ENCODE data around the gene YIPF3.
"Not testable (repeated sequence)": the region's sequence is repeated elsewhere in the genome, so short reads cannot be mapped to it uniquely, and the experiment has no call there.

Gene YIPF3

DNA sequence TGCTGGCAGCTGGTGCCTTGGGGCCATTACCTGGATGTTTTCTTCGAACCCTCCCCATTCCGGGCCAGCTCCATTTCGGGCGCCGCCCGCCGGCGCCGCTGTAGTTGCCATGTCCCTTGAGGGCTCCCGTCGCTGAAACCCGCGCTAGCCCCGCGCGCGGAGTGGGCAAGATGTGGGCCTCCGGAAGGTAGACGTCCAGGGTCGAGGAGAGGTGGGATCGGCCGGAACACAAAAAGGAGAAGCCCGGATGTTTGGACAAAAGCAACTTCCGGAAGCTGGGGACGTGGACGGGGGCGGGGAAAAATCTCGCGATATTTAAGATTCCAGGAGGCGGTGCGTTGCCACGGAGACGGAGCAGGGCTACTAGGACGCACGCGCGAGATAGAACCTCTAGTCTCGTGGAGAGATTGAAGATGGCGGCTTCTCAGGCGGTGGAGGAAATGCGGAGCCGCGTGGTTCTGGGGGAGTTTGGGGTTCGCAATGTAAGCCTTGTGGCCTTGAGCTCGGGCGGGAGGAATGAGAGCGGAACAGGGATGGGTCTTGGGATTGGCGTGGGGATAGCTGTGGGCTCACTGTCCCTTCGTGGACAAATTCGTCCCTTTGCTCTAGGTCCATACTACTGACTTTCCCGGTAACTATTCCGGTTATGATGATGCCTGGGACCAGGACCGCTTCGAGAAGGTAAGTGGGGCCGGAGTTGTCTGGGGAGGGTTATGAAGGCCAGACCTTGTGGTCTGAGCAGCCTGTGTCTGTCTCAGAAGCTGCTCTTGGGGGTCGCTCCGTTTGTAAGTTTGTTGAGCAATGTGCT lies at the start of gene YIPF3, which contains the start of gene POLR1C:
TSS of gene YIPF3 (minus strand) at position 230 of the 808 bp plus-strand sequence. CDS start at position 111, 119 bp downstream.
TSS of gene POLR1C (plus strand) at position 393 of the 808 bp plus-strand sequence. CDS start at position 414, 21 bp downstream.
- DNase-seq (ENCODE audit: low read depth) = peak; percentile 94

DNA sequence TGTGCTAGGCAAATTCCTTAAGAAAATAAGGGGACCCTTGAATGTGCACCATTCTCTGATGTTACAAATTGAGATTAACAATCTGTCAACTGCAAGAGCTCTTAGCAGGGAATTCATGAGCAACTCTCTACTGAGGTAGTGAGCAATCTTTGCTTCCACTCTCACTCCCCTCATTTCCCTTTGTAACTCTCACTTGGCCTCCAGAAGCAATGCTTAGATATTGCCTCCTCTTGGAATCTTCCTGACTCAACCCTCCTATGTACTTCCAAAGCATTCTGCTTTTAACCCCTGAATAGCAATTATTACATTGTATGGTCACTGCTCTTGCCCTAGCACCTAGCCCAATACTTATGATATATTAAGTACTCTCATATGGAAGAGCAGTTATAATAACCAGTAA lies 42.6 kb upstream of the YIPF3 start:
- DNase-seq (ENCODE audit: low read depth) = no peak

DNA sequence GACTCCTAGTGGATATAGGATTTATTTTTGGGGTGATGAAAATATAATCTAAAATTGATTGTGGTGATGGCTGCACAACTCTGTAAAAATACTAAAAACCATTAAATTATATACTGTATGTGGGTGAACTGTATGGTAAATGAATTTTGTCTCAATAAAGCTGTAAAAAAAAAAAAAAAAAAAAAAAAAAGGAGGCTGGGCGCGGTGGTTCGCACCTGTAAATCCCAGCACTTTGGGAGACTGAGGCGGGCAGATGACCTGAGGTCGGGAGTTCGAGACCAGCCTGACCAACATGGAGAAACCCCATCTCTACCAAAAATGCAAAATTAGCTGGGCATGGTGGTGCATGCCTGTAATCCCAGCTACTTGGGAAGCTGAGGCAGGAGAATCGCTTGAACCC lies 40.9 kb upstream of the YIPF3 start:
- not testable (repeated sequence) for DNase-seq (ENCODE audit: low read depth)

DNA sequence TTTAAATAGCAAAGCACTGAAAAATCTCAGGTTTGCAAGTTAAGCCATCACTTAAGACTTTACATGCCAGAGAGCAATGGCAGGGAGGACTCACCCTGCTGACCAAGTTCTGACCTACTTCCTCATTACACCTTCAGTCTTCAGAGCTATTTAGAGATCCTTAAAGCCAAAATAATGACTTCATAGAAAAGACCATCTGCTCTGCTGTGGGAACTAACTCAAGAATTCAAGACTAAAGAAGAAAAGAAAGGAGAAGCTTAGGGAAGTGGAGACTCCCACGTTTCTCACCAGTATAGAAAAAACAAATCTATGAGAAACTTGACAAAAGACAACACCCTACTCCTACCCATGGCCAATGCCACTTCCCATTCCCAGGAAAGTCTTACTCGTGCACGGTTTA lies 30.5 kb upstream of the YIPF3 start:
- no peak for DNase-seq (ENCODE audit: low read depth)

DNA sequence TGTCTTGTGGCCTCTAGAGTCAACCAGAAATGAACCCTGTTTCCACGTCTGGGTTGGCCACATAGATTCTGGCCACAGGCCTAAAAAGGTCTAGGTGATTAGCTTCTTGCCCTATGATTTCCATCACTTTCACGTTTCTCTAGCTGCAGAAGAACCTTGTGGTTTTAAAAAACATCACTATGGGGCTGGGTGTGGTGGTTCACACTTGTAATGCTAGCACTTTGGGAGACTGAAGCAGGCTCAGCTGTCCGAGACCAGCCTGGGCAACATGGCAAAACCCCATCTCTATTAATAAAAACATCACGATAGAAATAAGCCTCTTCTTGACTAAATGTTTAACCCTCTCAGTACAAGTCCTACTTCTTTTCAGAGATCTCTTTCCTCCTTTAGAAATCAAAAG lies 27.7 kb upstream of the YIPF3 start:
- DNase-seq (ENCODE audit: low read depth) = no peak

DNA sequence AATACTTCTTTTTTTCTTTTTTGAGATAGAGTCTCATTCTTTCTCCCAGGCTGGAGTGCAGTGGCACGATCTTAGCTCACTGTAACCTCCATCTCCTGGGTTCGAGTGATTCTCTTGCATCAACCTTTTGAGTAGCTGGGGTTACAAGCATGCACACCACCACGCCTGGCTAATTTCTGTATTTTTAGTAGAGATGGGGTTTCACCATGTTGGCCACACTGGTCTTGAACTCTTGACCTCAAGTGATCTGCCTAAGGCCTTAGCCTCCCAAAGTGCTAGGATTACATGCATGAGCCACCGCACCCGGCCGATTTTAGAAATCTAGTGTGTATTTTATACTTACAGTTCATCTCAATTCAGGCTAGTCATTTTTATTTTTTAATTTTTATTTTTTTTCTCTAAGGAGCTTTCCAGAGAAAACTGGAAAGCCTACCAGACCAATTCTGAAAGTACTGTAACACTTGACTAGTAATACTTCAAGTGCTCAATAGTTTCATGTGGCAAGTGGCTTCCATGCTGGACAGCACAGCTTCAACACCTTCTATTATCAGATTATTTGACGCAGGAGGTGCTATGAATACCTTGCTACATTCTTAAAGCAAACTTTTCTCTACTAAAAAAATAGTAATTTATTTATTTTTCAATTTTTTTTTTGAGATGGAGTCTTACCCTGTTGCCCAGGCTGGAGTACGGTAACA lies 25.2 kb upstream of the YIPF3 start:
- DNase-seq (ENCODE audit: low read depth) = no peak

DNA sequence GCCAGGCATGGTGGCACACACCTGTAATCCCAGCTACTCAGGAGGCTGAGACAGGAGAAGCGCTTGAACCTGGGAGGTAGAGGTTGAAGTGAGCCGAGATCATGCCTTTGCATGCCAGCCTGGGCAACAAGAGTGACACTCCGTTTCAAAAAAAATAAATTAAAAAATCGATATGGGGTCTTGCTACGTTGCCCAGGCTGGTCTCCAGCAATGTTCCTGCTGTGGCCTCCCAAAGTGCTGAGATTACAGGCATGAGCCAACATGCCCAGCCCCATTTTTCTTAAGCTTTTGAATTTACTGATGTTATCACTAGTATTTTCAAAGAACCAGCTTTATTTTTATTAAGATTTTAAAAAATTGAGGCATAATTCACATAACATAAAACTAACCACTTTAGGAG lies 23.8 kb upstream of the YIPF3 start:
- no peak for DNase-seq (ENCODE audit: low read depth)

DNA sequence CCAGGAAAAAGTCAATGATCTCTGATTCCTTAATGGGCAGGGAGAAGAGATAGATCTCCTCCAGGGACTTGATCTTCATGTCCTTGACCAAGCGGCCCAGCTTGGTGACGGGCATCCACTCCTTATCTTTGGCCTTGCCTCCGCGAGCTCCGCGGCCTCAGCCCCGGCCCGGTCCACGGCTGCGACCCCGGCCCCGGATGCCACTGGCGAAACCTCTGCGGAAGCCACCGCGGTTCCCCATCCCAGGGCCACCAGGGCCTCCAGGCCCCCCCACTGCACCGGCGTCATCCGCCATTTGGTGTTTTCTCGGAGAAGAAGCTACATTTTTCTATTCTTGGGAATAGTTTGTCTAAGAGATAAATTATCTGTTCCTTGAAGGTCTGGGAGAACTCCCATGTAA lies 22.7 kb upstream of the YIPF3 start:
- DNase-seq (ENCODE audit: low read depth) = not testable (repeated sequence)

DNA sequence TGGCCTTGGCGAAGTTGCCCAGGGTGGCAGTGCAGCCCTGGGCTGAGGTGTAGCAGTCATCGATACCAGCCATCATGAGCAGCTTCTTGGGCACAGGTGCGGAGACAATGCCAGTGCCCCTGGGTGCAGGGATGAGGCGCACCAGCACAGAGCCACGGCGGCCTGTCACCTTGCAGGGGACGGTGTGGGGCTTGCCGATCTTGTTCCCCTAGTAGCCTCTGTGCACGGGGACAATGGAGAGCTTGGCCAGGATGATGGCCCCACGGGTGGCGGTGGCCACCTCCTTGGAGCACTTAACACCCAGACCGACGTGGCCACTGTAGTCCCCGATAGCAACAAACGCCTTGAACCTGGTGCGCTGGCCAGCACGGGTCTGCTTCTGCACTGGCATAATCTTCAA lies 22.3 kb upstream of the YIPF3 start:
- DNase-seq (ENCODE audit: low read depth) = not testable (repeated sequence)

DNA sequence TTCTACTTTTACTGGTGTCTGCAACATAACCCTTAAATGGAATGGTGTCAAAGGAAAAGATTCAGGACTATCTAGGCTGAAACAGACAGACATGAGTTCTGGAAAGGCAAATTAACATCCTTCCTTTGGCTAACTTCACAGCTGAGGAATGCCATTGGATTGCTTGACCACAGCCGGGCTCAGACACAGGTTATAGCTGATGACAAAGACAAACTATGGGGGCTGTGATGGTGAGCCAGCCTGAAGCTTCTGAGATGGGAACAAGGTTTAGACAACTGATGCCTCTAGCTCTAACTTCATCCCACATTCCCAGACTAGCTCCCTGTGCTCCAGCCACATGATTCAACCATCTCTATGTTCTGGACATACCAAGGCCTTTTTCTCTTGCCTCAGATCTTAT lies 15.5 kb upstream of the YIPF3 start:
- DNase-seq (ENCODE audit: low read depth) = no peak

DNA sequence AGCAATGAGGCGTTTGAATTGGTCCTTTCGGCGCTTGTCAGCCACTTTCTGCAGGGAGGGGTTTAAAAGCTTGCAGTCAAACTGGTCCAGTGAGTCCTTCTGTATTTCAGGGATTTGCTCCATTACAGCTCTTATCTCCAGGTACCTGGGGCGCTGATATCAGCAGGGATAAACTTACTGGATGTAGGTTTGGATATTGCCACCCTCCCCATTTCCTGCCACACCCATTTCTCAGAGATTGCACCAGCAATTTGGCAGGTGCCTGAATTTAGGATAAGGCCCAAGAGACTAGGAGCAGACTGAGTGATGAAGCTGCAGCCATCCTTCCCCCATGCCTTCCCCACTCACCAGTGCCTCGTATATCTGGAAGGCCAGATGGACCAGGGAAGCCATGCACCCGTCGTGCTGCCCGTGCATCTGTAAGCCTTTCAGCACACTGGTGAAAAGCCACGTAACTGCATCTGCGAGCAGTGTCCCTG lies 7.8 kb upstream of the YIPF3 start:
- DNase-seq (ENCODE audit: low read depth) = no peak

DNA sequence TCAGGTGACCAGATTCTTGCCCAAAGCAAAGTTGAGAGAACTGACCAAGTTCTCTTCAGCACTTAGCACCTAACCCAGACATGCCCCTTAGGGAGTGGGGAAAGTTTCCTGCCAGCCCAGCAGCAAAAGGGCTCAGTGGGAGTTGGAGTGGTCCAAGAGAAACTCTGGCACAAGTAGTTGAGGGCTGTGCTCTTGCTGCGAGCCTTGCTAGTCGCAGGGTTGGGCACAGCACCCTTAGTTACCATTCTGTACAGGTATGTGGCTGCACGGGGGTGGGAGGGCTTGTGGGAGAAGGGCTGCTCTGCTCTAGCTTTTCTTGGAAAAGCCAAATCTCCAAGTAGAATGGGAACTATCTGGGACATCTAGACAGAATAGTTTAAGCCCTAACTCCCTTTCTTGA lies 6.6 kb upstream of the YIPF3 start:
- no peak for DNase-seq (ENCODE audit: low read depth)

DNA sequence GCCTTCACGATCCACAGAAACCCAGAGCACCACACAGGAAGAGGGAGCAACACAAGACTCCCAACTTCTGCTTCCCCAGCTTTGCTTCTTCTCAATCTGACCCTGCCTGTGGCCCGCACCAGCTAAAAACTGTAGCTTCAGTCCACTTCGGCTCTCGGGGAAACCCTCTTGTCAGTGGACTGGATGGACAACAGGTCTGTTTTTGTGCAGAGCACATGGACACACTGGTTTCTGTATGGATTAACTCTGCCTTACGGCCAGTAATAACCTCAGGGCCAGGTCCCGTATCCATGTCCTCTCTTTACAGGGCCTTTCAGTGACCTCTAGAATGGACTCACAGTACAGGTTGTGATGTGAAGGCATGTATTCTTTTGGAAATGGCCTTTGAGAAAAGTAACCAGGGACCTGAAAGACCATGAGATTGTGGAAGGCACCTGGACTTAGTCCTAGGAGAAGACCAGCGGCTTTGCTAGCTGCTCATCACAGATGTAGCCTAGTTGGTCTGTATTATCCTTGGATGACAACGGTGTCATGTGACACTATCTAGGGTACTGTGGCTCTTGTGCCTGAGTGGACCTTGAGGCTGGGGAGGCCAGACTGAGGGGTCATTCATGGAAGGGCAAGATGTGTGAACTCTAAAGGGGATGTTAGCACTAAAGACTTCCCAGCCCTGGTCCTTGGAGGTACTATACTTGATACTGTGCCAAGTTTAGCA lies 6.0 kb upstream of the YIPF3 start:
- no peak for DNase-seq (ENCODE audit: low read depth)

DNA sequence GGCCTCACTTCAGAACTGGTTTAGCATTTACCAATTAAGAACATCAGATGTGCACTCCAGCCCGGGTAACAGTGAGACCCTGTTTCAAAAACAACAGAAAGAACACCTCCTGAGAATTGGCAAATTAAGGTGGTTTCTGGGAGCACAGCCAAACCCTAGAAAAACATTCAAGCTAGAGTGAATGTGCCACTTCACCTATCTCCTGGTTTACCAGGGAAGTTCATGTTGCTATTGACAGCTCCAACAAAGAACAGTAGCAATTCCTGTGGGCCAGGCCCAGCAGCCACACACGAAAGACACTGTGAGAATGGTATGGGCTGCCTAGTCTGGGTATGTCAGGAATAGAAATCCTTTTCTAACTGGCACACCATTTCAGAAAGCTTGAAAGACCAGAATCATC lies 5.1 kb upstream of the YIPF3 start:
- no peak for DNase-seq (ENCODE audit: low read depth)

DNA sequence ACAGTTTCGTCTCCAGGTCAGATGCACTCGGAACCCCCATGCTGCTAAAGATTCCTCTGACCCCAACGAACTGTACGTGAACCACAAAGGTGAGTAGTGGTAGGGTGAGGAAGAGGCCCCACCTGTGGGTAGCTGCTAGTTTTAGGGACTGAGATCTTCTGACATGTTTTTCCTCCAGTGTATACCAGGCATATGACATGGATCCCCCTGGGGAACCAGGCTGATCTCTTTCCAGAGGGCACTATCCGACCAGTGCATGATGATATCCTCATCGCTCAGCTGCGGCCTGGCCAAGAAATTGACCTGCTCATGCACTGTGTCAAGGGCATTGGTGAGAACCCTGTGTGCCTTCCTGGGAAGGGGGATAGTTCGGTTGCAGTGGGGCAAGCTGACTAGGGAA lies 3.4 kb upstream of the YIPF3 start:
- DNase-seq (ENCODE audit: low read depth) = no peak

DNA sequence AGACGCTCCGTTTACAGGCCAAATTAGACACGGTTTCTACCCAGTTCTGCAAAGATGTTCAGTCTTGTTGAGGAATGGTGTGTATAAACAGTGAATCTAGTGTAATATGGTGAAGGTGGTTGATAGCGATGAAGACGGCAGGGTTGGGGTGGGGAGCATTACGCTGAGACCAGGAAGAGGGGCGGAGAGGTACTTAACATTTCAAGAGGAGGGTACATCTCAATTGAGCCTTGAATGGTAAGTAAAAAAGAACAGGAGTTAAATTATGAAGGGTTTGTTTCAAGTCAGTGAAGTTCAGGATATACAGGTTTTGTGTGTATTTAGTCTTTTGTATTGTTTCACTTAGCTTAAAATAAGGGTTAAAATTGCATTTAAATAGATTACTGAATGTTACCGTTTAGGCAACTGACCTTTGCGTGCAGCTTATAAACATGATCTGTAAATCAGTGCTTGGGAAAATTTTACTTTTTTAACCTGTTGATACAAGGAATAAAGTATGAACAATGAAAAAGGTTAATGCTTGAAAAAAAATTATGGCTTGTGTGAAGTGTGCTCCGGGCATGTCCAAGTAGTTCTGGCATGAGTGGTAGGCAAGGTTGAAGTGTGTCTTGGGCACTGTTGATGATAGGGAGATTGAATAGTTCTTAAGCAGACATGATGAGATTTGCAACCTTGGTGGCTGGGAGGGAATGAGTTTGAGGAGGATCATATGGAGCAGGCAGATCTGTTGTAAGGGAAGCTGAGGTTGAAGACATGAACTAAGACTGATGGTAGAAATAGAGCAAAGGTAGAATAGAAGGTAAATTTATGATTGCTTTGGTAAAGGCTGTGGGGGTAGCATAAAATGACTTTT lies 1.0 kb upstream of the YIPF3 start:
- no peak for DNase-seq (ENCODE audit: low read depth)

DNA sequence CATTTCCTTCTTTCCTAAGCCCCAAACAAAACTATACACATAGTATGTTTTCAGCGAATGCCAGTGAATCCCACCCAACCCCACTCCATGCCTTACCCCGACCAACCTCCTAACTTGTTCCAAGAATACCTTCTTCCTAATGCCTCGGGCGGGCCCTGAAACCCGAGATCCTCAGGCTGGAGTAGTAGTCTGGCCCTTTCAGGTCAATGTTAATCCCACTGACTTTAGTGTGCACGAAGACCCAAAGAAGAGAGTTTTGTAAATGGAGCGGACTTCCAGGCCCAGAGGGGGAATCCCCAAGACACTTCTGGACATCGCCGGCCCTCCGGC lies 394 bp downstream of the YIPF3 start:
- no peak for DNase-seq (ENCODE audit: low read depth)

DNA sequence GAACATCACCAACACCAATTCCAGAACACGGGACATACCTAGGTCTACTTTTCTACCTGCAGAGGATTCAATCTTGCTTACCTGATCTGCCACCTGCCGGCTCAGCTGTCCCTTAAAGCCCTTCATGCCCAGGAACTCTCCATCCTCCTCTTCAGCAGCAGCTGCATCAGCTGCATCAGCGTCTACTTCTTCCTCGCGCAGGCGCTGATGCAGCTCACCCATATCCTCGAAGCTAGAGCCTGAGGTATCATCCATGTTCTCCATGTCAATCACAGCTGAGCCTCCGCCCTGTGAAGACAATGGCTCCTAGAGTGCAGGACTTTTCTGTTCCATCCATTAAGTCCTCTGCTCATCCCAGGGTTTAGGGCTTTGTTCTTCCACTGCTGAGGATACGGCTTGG lies 918 bp downstream of the YIPF3 start:
- no peak for DNase-seq (ENCODE audit: low read depth)

DNA sequence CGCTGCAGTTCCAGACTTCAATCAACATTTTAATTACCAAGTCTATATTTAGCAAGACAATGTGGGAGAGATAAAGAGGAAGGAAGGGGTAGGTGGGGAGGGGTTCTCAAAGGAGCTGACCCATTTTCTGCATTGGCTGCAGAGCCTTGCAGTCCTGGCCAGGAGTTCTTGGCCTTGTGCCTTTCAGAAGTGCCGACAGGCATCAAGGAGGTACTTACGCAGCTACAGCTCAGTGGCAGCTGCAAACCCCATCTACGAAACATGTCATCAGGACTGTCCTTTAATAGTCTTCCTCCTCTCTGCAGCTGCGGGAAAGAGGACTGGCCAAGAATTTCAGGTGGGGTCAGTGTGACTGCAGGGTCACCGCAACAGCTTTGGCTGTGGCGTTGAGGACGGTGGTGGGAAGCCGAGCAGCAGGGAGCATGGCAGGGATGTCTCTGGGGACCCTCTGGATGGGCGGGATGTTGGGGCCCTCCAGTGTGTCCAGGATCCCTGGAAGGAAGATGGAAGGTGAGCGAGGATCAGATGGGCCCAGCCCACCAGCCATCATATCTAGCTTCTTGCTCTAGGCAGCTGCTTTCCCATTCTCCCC lies 4.8 kb downstream of the YIPF3 start:
- DNase-seq (ENCODE audit: low read depth) = no peak

DNA sequence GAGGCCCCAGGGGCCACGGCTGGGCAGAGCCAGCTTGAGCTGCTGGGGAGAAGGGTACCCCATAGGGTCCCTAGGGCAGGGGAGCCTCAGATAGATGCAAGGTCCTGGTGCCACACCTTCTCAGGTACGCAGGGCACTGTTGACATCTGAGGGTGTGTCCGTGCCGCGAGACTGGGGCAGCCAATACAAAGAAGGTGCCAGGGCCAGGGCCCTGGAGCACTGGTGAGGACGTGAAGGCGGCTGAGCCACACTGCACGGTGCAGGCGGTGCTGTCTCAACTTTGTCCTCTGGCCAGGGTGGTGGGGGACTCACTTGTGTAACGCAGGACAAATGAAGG lies 5.9 kb downstream of the YIPF3 start:
- DNase-seq (ENCODE audit: low read depth) = no peak

DNA sequence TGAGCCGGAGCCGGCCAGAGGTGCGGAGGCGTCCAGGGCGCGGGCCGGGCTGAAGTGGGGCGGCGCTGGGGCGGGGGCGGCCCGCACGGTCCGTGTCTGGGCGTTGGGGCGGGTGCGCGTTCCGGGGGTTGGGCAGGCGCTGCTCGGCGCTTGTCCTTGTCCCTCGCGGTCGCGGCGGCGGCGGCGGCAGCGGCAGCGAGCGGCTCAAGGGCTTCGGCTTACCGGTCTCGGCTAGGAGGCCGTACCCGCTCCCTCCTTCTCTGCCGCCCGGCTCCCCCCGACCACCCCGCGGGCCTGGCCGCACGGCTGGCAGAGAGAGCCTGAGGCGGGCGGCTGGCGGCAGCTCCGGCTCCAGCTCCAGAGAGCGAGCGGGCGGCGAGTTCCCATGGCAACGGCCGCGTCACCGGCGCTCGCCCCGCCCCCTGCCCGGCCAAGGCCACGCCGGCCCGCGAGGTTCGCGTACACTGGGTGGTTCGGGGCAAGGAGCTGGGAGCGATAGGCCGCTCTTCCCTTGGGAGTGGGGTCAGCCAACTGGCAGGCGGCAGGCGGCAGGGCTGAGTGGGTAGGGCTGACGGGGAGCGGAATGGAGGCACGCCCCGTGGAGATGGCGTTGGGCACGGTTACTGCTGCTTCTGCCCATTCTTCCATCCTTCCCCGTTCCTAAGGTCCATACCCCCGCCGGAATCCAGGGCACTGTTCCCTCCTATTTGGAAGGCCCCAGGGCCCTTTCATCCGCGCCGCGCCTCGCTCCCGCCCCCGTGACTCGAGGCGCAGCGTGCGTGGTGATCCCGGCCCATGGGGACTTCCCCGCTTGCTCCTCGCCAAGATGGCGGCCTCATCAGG lies 6.5 kb downstream of the YIPF3 start, which contains the start of gene LRRC73:
TSS of gene LRRC73 (minus strand) at position 363 of the 843 bp plus-strand sequence. CDS start 561 bp downstream, outside the sequence.
- peak; percentile 61 for DNase-seq (ENCODE audit: low read depth)
